ENCODE data around the gene RASAL1. TPM values are rescaled to one million over a fixed set of nuclear protein-coding genes. Genes with fewer than 3 reads are reported as not detected.

Gene RASAL1
- total and polyA plus RNA-seq, 8 donors = 0.79 to 12.1 (median 2.6) TPM

GRCh38 chr12:113151655-113152054 is 16.1 kb upstream of the RASAL1 start:
- no peaks in the 10 kb centered on the region for H3K27me3 ChIP-seq
- no peak for ATAC-seq
- TF ChIP-seq CTCF (IDR thresholded peaks at IDR 0.05) = no peak
- H3K27ac ChIP-seq = no peak overlapping the region
- H3K4me1 ChIP-seq = peaks cover 0 to 6% (median 0%) of the 10 kb centered on the region in 3 donors
- no peak for DNase-seq
- WGBS, 2 donors = 87 to 100% methylated on average over 3 of the region's 3 CpGs
- H3K36me3 ChIP-seq = no peaks in the 10 kb centered on the region
- H3K9me3 ChIP-seq = no peaks in the 10 kb centered on the region
- intact Hi-C loops (cut with DNase I) = loop anchor here in 1 of 3 donors (10.0 kb wide), 1 partner anchor 97 kb away; the partner anchor contains the start of gene DTX1
- H3K4me3 ChIP-seq = no peak overlapping the region
- no peak for FAIRE-seq

GRCh38 chr12:113149361-113150150 is 14.0 kb upstream of the RASAL1 start, which contains the start of gene CFAP73:
Gene CFAP73, plus strand, starts transcription at chr12:113149724. Its CDS starts 134 bp downstream, at chr12:113149858.
- FAIRE-seq = no peak
- peak in 5 of 6 donors; percentile 64 to 85 (median 68) for DNase-seq
- Histone ChIP-seq H3K27ac (peak within 1 kb of the TSS; percentile 28 to 44 (median 40)), H3K4me1 (peaks cover 0 to 4% (median 0%) of the 10 kb centered on the region in 3 donors), H3K9me3 (no peaks in the 10 kb centered on the region), H3K27me3 (no peaks in the 10 kb centered on the region), H3K36me3 (no peaks in the 10 kb centered on the region), H3K4me3 (no peak within 1 kb of the TSS)
- ATAC-seq = peak; percentile 66 to 78 (median 68)
- TF ChIP-seq CTCF (IDR thresholded peaks at IDR 0.05) = no peak
- 29 to 35% methylated on average over 22 of the region's 22 CpGs for WGBS, 2 donors
- intact Hi-C loops (cut with DNase I) = loop anchor here in 1 of 3 donors (10.0 kb wide), 1 partner anchor 95 kb away; the partner anchor contains the start of gene DTX1

GRCh38 chr12:113146999-113147398 is 11.4 kb upstream of the RASAL1 start:
- DNase-seq (no peak), ATAC-seq (no peak), FAIRE-seq (no peak)
- TF ChIP-seq CTCF (IDR thresholded peaks at IDR 0.05) = no peak
- Histone ChIP-seq H3K4me3 (no peak overlapping the region), H3K27me3 (no peaks in the 10 kb centered on the region), H3K36me3 (no peaks in the 10 kb centered on the region), H3K27ac (no peak overlapping the region), H3K9me3 (no peaks in the 10 kb centered on the region), H3K4me1 (no peaks in the 10 kb centered on the region)
- 78 to 81% methylated on average over 2 of the region's 2 CpGs for WGBS, 2 donors
- intact Hi-C loops (cut with DNase I) = no loop called here

- Histone ChIP-seq H3K9me3 (no peaks in the 10 kb centered on the region), H3K27me3 (no peaks in the 10 kb centered on the region), H3K36me3 (no peaks in the 10 kb centered on the region), H3K4me3 (no peak overlapping the region), H3K27ac (no peak overlapping the region), H3K4me1 (no peaks in the 10 kb centered on the region)
- ATAC-seq (no peak), FAIRE-seq (no peak), DNase-seq (peak in 1 of 6 donors; percentile 9)
- TF ChIP-seq CTCF (IDR thresholded peaks at IDR 0.05) = no peak
- WGBS, 2 donors = 71% methylated on average over 12 of the region's 12 CpGs
- intact Hi-C loops (cut with DNase I) = no loop called here
These were observed 10.4 kb upstream of the RASAL1 start for GRCh38 chr12:113145720-113146551.

All from pancreas (tissue), 10 donors.